Astrocyte of the hippocampus (primary cell): Measurements from ENCODE around the gene SPHK2.
"Not testable (repeated sequence)": the region's sequence is repeated elsewhere in the genome, so short reads cannot be mapped to it uniquely, and the experiment has no call there.

Source experiments
- DNase-seq: peaks from one replicate; pipeline ENCODE4 v3.0.0; 2011; ENCODE audit warnings: low read depth, low spot score

The SPHK2 gene

GRCh38 chr19:48636859-48637448 lies 17.6 kb downstream of the SPHK2 start, which contains the start of gene DBP:
Gene DBP, minus strand, starts transcription at chr19:48637379. Its CDS starts 385 bp downstream, at chr19:48636994.
- no peak for DNase-seq

- DNase-seq, result peak; percentile 99
Observed at GRCh38 chr19:48637449-48637947, 18.2 kb downstream of the SPHK2 start.

- peak; percentile 95 for DNase-seq
Observed at GRCh38 chr19:48637948-48638830, 18.9 kb downstream of the SPHK2 start.

DNA sequence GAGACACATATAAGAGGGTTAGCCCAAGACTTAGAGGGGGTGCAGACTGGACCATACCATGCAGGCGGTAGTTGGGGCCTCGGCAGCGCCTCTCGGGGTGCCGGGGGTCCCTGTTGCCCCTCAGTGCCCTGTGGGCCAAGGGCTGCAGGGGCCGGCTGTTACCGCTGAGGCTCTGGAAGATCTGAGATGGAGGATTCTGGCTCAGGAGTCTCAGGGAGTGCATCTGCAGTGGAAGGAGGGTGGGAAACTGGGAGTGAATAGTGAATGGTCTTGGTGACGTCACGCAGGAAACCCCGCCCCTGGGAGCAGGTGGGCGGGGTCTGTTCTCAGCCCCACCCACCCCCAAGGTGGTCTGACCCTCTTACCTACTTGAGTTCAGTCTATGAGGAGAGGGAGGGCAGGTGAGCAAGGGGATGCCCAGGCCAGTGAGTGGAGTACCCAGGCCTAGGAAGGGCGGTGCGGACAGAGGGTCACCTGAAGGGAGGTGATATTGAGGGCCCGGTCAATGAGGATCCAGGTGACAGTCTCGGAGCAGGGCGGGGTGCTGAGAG lies 19.6 kb downstream of the SPHK2 start:
- DNase-seq, result no peak

DNA sequence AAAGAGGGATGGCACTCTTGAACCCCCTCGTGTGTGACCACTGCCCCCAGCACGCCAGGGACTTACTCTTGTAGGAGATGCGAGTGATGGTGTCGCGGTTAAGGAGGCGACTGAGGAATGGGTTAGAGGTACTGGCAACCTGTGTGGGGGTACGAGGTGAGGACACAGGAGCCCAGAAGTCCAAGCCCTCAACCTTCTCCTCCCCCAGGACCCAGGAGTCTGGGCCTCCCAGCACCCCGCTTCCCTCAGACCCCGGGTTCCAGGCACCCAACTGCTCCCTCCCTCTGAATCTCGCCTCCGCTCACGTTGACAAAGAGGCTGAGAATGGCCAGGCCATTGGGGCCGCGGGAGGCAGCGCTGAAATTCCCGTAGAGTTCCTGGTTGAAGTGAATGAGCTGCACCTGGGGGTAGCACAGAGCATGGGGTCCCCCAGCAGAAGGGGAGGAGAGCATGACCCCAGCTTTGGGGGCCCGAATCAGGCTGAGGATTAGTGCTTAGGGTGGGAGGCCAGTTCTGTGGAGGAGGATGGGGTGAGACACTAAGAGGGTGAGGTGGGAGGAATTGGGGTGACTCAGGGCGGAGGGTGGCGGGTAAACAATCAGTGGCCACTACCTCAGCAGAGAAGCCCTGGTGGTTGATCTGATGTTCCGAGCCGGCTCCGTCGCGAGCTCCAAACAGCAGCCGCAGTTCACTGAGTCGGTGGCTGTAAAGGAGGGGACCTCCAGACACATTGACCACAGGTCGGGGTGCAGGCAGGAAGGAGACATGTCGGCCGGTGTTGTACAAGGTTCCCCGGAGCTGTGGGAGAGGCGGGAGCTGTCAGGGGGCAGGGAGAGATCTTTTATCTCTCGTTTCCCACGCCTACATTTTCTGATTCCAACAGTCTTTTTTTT lies 20.4 kb downstream of the SPHK2 start:
- DNase-seq, result no peak

DNA sequence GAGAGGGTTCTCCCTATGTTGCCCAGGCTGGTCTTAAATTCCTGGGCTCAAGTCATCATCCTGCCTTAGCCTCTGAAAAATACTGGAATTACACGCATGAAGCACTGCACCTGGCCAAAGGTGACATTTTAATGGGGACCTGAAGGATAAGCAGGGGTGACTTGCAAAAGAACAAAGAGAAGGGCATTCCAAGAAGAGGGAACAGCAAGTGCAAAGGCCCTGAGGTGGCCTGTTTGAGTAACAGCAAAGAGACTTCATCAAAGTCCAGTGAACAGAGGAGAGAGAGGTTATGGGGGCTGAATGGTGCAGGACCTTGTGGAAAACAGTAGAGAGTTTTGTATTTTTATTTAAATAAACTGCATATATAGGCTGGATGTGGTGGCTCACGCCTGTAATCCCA lies 22.5 kb downstream of the SPHK2 start:
- no peak for DNase-seq

GRCh38 chr19:48642862-48643261 lies 23.6 kb downstream of the SPHK2 start:
- no peak for DNase-seq

- DNase-seq, result no peak
Observed at GRCh38 chr19:48644355-48644754, 25.0 kb downstream of the SPHK2 start.

DNA sequence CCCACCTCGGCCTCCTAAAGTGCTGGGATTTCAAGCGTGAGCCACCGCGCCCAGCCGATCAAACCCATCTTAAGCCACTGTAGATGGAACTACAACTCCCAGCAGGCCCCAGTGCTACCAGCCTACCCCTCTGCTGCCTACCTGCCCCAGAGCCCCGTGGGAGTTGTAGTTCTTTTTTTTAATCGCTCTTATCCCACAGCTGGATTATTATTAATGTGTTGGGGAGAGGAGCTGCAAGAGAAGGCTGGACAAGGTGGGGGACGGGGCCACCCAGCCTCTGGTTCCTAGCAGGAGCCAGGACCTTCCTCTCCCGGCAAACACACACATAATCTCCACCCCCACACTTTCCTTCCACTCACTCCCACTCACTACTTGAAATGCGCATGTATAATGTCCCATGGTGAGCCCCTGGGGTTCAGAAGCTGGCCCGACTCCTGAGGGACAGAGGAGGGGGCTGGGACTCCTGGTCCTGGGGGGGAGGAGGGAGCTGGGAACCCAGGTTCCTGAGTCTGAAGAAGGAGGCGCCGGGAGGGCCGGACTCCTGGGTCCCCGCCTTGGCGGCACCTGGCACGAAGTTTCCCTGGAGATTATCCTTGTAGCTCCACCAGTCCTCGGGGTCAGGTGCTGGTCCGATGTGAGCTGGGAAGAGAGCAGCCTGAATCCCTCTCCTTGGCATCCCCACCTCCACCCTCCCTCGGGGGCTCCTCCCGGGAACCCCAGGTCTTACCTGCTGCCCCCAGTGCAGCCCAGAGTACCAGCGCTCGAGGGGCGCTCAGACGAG lies 25.7 kb downstream of the SPHK2 start:
- peak; percentile 81 for DNase-seq

- no peak for DNase-seq
Observed at GRCh38 chr19:48645620-48646000, 26.3 kb downstream of the SPHK2 start.

DNA sequence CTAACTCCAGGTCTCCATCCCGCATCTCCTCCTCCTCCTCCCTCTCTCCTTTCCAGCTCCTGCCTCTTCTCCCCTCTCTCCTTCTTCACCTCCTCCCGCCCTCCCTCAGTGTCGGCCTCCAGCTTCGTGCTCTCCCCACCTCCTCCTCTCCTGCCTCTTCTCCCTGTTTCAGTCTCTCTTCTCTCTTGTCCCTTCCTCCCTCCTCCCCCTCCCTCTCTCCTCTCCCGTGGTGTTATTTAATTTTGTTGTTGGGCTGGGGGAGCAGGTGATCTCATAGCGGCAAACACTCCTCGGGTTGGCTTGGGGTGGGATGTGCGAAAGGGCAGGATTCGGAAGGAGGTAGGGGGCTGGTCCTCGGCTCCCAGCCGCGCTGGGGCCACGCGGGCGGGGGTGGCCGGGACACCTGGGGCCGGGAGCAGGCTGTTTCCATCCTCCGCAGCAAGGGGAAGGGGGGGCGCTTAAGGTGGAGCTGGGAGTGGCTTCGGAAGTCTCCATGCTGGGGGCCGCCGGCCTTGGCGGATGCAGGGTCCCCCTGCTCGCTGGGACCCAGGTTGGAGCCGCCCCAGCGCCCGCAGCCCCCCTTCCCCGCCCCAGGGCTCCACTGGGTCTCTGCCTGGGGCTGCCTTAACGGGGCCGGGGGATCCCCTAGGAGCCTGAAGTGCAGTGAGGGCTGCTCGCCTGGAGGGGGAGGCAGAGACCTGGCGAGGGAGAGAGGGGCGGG lies 26.9 kb downstream of the SPHK2 start, which contains the start of gene CA11:
TSS of gene CA11 (minus strand) at position 187 of the 721 bp plus-strand sequence. CDS start 555 bp downstream, outside the sequence.
- peak; percentile 94 for DNase-seq

- no peak for DNase-seq
Observed at GRCh38 chr19:48646722-48647216, 27.5 kb downstream of the SPHK2 start.

GRCh38 chr19:48648134-48648533 lies 28.8 kb downstream of the SPHK2 start:
- no peak for DNase-seq

DNA sequence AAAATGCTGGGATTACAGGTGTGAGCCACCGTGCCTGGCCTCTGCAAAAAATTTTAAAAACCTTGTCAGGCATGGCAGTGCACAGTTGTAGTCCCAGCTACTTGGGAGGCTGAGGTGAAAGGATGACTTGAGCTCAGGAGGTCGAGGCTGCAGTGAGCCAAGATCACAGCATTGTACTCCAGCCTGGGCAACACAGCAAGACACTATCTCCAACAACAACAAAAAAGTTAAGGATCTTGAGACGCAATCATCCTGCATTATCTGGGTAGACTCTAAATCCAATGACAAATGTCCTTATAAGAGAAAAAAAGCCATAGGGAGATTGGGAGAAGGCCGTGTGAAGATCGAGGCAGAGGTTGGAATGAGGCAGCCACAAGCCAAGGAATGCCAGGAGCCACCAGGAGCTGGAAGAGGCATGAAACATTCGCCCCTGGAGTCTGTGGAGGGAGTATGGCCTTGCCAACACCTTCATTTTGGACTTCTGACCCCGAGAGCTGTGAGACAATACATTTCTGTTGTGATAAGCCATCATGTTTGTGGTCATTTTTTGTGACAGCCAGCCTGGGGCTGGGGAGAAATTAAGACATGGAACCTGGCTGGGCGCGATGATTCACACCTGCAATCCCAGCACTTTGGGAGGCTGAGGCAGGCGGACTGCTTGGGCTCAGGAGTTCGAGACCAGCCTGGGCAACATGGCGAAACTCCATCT lies 31.8 kb downstream of the SPHK2 start:
- DNase-seq, result no peak

DNA sequence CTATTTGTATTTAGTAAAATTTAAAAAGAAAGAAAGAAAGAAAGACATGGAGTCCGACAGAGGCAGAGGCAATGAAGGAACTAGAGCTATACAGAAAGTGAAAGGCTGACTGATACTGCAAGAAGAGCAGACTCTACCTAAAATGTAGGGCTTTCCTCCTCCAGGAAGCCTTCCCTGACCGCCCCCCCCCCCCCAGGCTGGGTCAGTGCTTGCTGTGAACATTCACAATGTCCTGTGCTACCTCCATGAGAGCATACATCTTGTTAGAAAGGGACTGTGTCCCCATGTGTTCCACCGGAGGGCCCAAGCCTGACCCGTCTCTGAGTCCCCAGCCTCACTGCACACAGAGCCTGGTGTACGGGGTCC lies 32.4 kb downstream of the SPHK2 start:
- no peak for DNase-seq

DNA sequence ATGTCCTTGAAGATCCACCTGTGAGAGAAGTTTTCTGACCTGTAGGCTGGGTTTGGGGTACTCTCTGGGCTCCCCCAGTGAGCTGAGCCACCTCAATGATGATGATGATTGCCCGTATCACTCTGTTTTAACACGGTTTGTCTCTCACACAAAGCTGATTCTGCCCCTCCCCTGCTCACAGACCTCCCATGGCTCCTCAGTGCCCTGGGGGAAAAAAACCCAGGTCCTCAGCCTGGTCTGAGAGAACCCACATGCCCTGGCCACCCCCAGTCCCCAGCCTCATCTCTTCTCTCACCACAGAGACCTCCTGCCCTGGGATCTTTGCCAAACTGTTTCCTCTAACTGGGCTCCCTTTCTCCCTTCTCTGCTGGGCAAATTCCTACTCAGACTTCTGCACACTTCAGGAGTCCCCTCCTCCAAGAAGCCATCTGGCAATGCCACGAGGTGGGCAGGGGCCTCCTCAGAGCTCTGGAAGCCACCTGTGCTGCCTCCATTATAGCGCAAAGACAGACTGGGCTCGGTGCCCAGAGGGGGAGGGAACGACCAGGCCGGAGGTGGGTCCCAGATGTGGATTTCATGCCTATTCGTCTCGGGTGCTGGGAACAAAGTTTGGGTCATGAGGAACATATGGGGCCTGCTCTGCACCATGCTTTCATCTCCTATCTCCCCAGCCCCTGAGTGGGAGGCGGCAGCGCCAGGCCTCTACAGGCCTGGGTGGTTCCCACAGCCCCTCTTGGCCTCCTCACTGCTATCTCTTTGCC lies 35.2 kb downstream of the SPHK2 start:
- peak; percentile 24 for DNase-seq

DNA sequence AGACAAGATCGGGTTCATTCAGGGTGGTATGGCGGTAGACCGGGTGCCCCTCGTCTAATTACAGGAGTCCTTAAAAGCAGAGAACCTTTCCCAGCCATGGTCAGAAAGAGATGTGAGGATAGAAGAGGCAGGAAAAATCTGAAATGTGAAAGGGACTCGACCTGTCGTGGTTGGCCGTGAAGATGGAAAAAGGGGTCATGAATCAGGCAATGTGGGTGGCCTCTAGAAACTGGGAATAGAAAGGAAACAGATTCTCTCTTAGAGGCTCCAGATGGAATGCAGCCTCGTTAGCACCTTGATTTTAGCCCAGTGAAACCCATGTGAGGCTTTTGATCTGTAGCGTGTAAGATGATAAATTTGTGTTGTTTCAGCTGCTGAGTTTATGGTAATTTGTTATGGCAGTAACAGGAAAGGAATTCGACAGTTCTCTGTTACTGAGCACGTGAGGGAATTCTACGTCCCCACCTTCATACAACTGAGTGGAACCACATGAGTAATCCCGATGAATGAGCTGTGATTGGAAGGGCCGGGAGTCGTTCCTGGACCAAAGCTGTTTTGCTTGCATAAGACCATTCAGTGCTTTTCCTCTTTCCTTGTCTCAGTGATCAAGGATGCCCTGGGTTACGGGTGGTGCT lies 37.7 kb downstream of the SPHK2 start:
- DNase-seq, result peak; percentile 92

GRCh38 chr19:48657828-48658227 lies 38.5 kb downstream of the SPHK2 start:
- DNase-seq, result not testable (repeated sequence)
